WTC11 (cell line): Measurements from ENCODE around the gene ARIH1.

Source experiments
- CBFB ChIP-seq: sonication (generic); formaldehyde crosslinking; IDR thresholded peaks from 2 replicates; pipeline ENCODE4 v1.8.1; 2022; ENCODE audit warnings: mild to moderate bottlenecking, low read depth, missing genetic modification reagents
- CREM ChIP-seq: sonication (generic); formaldehyde crosslinking; IDR thresholded peaks from 2 replicates; pipeline ENCODE4 v1.8.1; 2022; ENCODE audit warnings: mild to moderate bottlenecking, missing genetic modification reagents, moderate library complexity
- E2F4 ChIP-seq: sonication (generic); formaldehyde crosslinking; IDR thresholded peaks from 2 replicates; pipeline ENCODE4 v1.8.1; 2022; ENCODE audit warnings: low read depth, mild to moderate bottlenecking, moderate library complexity, missing genetic modification reagents, borderline replicate concordance
- ESRRA ChIP-seq: sonication (generic); formaldehyde crosslinking; IDR thresholded peaks from 2 replicates; pipeline ENCODE4 v1.8.1; 2022; ENCODE audit warnings: mild to moderate bottlenecking, missing genetic modification reagents, borderline replicate concordance
- FOXK1 ChIP-seq: sonication (generic); formaldehyde crosslinking; IDR thresholded peaks from 2 replicates; pipeline ENCODE4 v1.8.0; 2022; ENCODE audit warnings: mild to moderate bottlenecking, moderate library complexity, missing genetic modification reagents
- GABPB1 ChIP-seq: sonication (generic); formaldehyde crosslinking; IDR thresholded peaks from 2 replicates; pipeline ENCODE4 v1.8.1; 2023; ENCODE audit warnings: mild to moderate bottlenecking, missing genetic modification reagents
- MXD4 ChIP-seq: fragments of 250-450 bp; sonication (Bioruptor Pico); IDR thresholded peaks from 2 replicates; pipeline ENCODE4 v1.8.0; 2021; ENCODE audit warnings: mild to moderate bottlenecking, moderate library complexity, borderline replicate concordance
- MYBL2 ChIP-seq: sonication (generic); formaldehyde crosslinking; IDR thresholded peaks from 2 replicates; pipeline ENCODE4 v1.8.1; 2023; ENCODE audit warnings: mild to moderate bottlenecking, moderate library complexity, missing genetic modification reagents
- NFE2L1 ChIP-seq: sonication (generic); formaldehyde crosslinking; IDR thresholded peaks from 2 replicates; pipeline ENCODE4 v1.8.1; 2023; ENCODE audit warnings: missing genetic modification reagents
- TEAD4 ChIP-seq: sonication (generic); formaldehyde crosslinking; IDR thresholded peaks from 2 replicates; pipeline ENCODE4 v1.8.0; 2022; ENCODE audit warnings: mild to moderate bottlenecking, missing genetic modification reagents
- TF ChIP-seq, protein P1 (sequence below): fragments of 200-600 bp; IDR thresholded peaks from 2 replicates; pipeline ENCODE4 v1.8.0; 2022; ENCODE audit warnings: antibody characterized with exemption

DNA sequence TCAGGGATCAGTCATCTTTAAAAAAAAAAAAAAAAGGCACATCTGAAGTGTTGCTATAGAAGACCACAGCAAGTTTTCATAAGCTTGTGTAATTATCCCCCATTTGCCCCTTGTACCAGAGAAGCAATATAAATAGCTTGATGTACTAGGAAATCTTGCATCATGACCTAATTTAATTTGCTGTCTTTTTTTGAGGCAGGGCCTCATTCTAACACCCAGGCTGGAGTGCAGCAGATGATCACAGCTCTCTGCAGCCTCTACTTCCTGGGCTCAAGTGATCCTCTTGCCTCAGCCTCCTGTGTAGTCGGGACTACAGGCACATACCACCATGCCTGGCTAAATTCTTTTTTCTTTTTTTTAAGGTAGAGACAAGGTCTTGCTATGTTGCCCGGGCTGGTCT is 88.7 kb downstream of the ARIH1 start:
- TF ChIP-seq, protein P1, sequence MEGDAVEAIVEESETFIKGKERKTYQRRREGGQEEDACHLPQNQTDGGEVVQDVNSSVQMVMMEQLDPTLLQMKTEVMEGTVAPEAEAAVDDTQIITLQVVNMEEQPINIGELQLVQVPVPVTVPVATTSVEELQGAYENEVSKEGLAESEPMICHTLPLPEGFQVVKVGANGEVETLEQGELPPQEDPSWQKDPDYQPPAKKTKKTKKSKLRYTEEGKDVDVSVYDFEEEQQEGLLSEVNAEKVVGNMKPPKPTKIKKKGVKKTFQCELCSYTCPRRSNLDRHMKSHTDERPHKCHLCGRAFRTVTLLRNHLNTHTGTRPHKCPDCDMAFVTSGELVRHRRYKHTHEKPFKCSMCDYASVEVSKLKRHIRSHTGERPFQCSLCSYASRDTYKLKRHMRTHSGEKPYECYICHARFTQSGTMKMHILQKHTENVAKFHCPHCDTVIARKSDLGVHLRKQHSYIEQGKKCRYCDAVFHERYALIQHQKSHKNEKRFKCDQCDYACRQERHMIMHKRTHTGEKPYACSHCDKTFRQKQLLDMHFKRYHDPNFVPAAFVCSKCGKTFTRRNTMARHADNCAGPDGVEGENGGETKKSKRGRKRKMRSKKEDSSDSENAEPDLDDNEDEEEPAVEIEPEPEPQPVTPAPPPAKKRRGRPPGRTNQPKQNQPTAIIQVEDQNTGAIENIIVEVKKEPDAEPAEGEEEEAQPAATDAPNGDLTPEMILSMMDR, result no peak
- no peak for TF ChIP-seq NFE2L1 (CRISPR knock-in tag)
- TF ChIP-seq CBFB (CRISPR knock-in tag), result no peak
- TF ChIP-seq FOXK1 (CRISPR knock-in tag), result no peak
- TF ChIP-seq MXD4 (CRISPR knock-in tag), result no peak
- no peak for TF ChIP-seq TEAD4 (CRISPR knock-in tag)
- TF ChIP-seq CREM, result no peak
- no peak for TF ChIP-seq GABPB1 (CRISPR knock-in tag)
- no peak for TF ChIP-seq E2F4 (CRISPR knock-in tag)
- TF ChIP-seq ESRRA (CRISPR knock-in tag), result no peak
- TF ChIP-seq MYBL2, result no peak
